Measurements from ENCODE around the gene KRT72. TPM values are rescaled to one million over a fixed set of nuclear protein-coding genes. Genes with fewer than 3 reads are reported as not detected.

KRT72 gene
- total and polyA plus RNA-seq, 2 experiments from 2014 or later = not detected

- Histone ChIP-seq H3K4me1 (ENCODE audit: insufficient read depth) (no peaks in the 10 kb centered on the region), H3K27me3 (ENCODE audit: insufficient read depth) (no peaks in the 10 kb centered on the region), H3K9me2 (ENCODE audit: insufficient read depth) (no peaks in the 10 kb centered on the region), H3K27ac (ENCODE audit: low read depth) (no peak overlapping the region), H4K20me1 (replicated peaks; ENCODE audit: insufficient read depth) (no peaks in the 10 kb centered on the region), H3K4me3 (no peak overlapping the region), H3K4me2 (no peak overlapping the region), H3F3A (replicated peaks; ENCODE audit: low read depth) (no peaks in the 10 kb centered on the region), H2AFZ (no peak overlapping the region), H3K36me3 (ENCODE audit: insufficient read depth) (no peaks in the 10 kb centered on the region), H3K79me2 (replicated peaks; ENCODE audit: insufficient read depth) (no peaks in the 10 kb centered on the region)
- TF ChIP-seq ZNF114 (CRISPR knock-in tag; IDR thresholded peaks at IDR 0.05) = no peak
- TF ChIP-seq EZH2 (IDR thresholded peaks at IDR 0.05; ENCODE audit: low read depth, unreplicated experiment) = no peak
- no peak for TF ChIP-seq ZNF331 (CRISPR knock-in tag; IDR thresholded peaks at IDR 0.05; ENCODE audit: low read depth)
- no peak for TF ChIP-seq STAT1 (IDR thresholded peaks at IDR 0.05; ENCODE audit: unreplicated experiment)
- TF ChIP-seq ETS1 (IDR thresholded peaks at IDR 0.05) = no peak
- no peak for TF ChIP-seq CTCF (conservative IDR thresholded peaks at IDR 0.05; ENCODE audit: low read depth in 2 of 2)
- TF ChIP-seq POLR2AphosphoS5 (IDR thresholded peaks at IDR 0.05; ENCODE audit: low read depth) = no peak
- TF ChIP-seq ZNF462 (CRISPR knock-in tag; IDR thresholded peaks at IDR 0.05) = no peak
- Mint-ChIP-seq H3K4me1 (peaks cover 4% of the 10 kb centered on the region), H3K27me3 (ENCODE audit: insufficient read depth, low read depth, poor library complexity) (peaks cover 9% of the 10 kb centered on the region), H3K36me3 (ENCODE audit: low read depth) (no peaks in the 10 kb centered on the region), H3K4me3 (no peak overlapping the region), H3K27ac (no peak overlapping the region), H3K9me3 (no peaks in the 10 kb centered on the region)
- DNase-seq (ENCODE audit: low spot score) = no peak
- no peak for ATAC-seq
Observed at GRCh38 chr12:52580496-52580895, 20.8 kb downstream of the KRT72 start.

All from GM23338 (cell line).